ENCODE data around the gene ZNF454. TPM values are rescaled to one million over a fixed set of nuclear protein-coding genes. Genes with fewer than 3 reads are reported as not detected.

The ZNF454 gene
- total RNA-seq, 4 donors from 2014 or later, result 1.4 to 9.9 (median 2.1) TPM; not detected in 1

Other genes with a start within 250 kb of the ZNF454 start
- 10 to 100 TPM; 10.9 to 30.5 (median 18.3) TPM for gene ZNF354A, start 210.5 kb upstream of the ZNF454 start, total RNA-seq
- 10 to 100 TPM; 10.5 to 38.0 (median 28.4) TPM for gene ZNF354B, start 81.2 kb upstream of the ZNF454 start, total RNA-seq
- 1 to 10 TPM in 1 of 4 donors, under 1 TPM in 2, not detected in 1; 0.70 to 7.4 (median 0.80) TPM for gene ZFP2, start 45.3 kb upstream of the ZNF454 start, total RNA-seq
- not detected for gene GRM6, start 54.1 kb downstream of the ZNF454 start, total RNA-seq
- 10 to 100 TPM in 1 of 4 donors, 1 to 10 TPM in 3; 3.2 to 28.1 (median 6.2) TPM for gene ZNF879, start 82.6 kb downstream of the ZNF454 start, total RNA-seq
- gene ZNF354C, start 119.2 kb downstream of the ZNF454 start, total RNA-seq, result 1 to 10 TPM; 2.0 to 5.8 (median 2.7) TPM

Data from Peyer's patch (tissue), 4 donors.